Measurements from ENCODE around the gene ARHGAP1. TPM values are rescaled to one million over a fixed set of nuclear protein-coding genes. Genes with fewer than 3 reads are reported as not detected.

ARHGAP1 gene
- total and polyA plus RNA-seq, 2 of the 13 experiments (the other 11 are each of a cell fraction or from before 2014, with no cell fraction given), result 18.6 to 30.3 TPM

DNA sequence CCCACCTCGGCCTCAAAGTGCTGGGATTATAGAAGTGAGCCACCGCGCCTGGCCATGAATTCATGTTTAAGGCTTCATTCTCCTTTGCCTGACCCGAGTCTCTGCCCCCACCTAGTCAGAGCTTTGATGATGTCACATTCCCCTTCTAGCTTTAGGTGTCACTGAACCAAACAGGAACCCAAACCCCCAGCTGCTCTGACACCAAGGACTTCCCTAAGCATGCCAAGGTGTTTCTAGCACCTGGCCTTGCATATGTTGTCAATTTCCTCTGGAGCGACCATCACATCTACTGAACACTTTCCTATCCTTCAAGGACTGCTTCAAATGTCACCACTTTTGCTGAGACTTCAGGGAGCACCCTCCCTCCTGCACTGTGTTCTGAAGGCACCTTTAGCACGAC lies 20.9 kb upstream of the ARHGAP1 start:
- CTCF ChIA-PET (ENCODE audit: low intra/inter-chr PET ratio, low total read pairs), result no interaction called here
- TF ChIP-seq, protein P1, sequence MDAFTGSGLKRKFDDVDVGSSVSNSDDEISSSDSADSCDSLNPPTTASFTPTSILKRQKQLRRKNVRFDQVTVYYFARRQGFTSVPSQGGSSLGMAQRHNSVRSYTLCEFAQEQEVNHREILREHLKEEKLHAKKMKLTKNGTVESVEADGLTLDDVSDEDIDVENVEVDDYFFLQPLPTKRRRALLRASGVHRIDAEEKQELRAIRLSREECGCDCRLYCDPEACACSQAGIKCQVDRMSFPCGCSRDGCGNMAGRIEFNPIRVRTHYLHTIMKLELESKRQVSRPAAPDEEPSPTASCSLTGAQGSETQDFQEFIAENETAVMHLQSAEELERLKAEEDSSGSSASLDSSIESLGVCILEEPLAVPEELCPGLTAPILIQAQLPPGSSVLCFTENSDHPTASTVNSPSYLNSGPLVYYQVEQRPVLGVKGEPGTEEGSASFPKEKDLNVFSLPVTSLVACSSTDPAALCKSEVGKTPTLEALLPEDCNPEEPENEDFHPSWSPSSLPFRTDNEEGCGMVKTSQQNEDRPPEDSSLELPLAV (CRISPR knock-in tag; conservative IDR thresholded peaks at IDR 0.05; ENCODE audit: low read depth), result no peak
- peak; percentile 56; the same call in 1 of the 2 replicates for TF ChIP-seq RBFOX2 (IDR thresholded peaks at IDR 0.05; ENCODE audit: low read depth, low read length)
- TF ChIP-seq IRF2 (CRISPR knock-in tag; IDR thresholded peaks at IDR 0.05), result no peak; the same call in 1 of the 2 replicates
- TF ChIP-seq ZNF567 (CRISPR knock-in tag; IDR thresholded peaks at IDR 0.05; ENCODE audit: borderline replicate concordance), result no peak
- no peak for TF ChIP-seq ZNF552 (CRISPR knock-in tag; IDR thresholded peaks at IDR 0.05; ENCODE audit: borderline replicate concordance)
- 0 out of 2 replicates have a peak, but pooled peaks have one; percentile 31 for TF ChIP-seq POLR2G (IDR thresholded peaks at IDR 0.05; ENCODE audit: low read depth, low read length)
- TF ChIP-seq KLF16 (CRISPR knock-in tag; IDR thresholded peaks at IDR 0.05), result 0 out of 4 replicates have a peak, but pooled peaks of 1 of the 2 experiments have one; percentile 8
- TF ChIP-seq ZMYM2 (CRISPR knock-in tag; IDR thresholded peaks at IDR 0.05), result no peak
- TF ChIP-seq, protein P2, sequence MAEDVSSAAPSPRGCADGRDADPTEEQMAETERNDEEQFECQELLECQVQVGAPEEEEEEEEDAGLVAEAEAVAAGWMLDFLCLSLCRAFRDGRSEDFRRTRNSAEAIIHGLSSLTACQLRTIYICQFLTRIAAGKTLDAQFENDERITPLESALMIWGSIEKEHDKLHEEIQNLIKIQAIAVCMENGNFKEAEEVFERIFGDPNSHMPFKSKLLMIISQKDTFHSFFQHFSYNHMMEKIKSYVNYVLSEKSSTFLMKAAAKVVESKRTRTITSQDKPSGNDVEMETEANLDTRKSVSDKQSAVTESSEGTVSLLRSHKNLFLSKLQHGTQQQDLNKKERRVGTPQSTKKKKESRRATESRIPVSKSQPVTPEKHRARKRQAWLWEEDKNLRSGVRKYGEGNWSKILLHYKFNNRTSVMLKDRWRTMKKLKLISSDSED (CRISPR knock-in tag; IDR thresholded peaks at IDR 0.05), result no peak
- TF ChIP-seq, protein P3, sequence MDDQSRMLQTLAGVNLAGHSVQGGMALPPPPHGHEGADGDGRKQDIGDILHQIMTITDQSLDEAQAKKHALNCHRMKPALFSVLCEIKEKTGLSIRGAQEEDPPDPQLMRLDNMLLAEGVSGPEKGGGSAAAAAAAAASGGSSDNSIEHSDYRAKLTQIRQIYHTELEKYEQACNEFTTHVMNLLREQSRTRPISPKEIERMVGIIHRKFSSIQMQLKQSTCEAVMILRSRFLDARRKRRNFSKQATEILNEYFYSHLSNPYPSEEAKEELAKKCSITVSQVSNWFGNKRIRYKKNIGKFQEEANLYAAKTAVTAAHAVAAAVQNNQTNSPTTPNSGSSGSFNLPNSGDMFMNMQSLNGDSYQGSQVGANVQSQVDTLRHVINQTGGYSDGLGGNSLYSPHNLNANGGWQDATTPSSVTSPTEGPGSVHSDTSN (CRISPR knock-in tag; IDR thresholded peaks at IDR 0.05; ENCODE audit: borderline replicate concordance), result no peak
- TF ChIP-seq ZSCAN12 (CRISPR knock-in tag; IDR thresholded peaks at IDR 0.05), result no peak
- TF ChIP-seq, protein P4, sequence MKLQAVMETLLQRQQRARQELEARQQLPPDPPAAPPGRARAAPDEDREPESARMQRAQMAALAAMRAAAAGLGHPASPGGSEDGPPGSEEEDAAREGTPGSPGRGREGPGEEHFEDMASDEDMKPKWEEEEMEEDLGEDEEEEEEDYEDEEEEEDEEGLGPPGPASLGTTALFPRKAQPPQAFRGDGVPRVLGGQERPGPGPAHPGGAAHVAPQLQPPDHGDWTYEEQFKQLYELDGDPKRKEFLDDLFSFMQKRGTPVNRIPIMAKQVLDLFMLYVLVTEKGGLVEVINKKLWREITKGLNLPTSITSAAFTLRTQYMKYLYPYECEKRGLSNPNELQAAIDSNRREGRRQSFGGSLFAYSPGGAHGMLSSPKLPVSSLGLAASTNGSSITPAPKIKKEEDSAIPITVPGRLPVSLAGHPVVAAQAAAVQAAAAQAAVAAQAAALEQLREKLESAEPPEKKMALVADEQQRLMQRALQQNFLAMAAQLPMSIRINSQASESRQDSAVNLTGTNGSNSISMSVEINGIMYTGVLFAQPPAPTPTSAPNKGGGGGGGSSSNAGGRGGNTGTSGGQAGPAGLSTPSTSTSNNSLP (IDR thresholded peaks at IDR 0.05; ENCODE audit: low read depth, low read length), result no peak
- TF ChIP-seq, protein P5, sequence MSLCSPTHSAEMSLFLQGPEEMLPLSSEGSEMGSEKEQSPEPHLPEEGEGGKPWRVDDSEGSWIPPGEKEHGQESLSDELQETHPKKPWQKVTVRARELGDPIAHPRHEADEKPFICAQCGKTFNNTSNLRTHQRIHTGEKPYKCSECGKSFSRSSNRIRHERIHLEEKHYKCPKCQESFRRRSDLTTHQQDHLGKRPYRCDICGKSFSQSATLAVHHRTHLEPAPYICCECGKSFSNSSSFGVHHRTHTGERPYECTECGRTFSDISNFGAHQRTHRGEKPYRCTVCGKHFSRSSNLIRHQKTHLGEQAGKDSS (CRISPR knock-in tag; IDR thresholded peaks at IDR 0.05; ENCODE audit: borderline replicate concordance, low read depth), result 0 out of 2 replicates have a peak, but pooled peaks have one; percentile 50
- no peak for TF ChIP-seq ZNF569 (CRISPR knock-in tag; IDR thresholded peaks at IDR 0.05; ENCODE audit: borderline replicate concordance)
- no peak for TF ChIP-seq TCF7L2 (IDR thresholded peaks at IDR 0.05; ENCODE audit: low read depth, low read length)
- no peak for TF ChIP-seq KDM2A (CRISPR knock-in tag; IDR thresholded peaks at IDR 0.05; ENCODE audit: borderline replicate concordance, low read depth)
- TF ChIP-seq ZSCAN21 (CRISPR knock-in tag; IDR thresholded peaks at IDR 0.05; ENCODE audit: borderline replicate concordance), result no peak
- TF ChIP-seq ZNF746 (CRISPR knock-in tag; IDR thresholded peaks at IDR 0.05), result no peak

More for the DNA sequence above, 20.9 kb upstream of the ARHGAP1 start:
- ATAC-seq, result no peak
- 80% methylated on average over 6 of the region's 6 CpGs for WGBS (ENCODE audit: low lambda C conversion rate)
- Histone ChIP-seq H3K4me2 (ENCODE audit: low read depth, low read length) (peak overlapping the region; percentile 94), H3K79me2 (ENCODE audit: insufficient read depth, low read length) (peaks cover 64% of the 10 kb centered on the region), H3K27me3 (ENCODE audit: control insufficient read depth in 1 of 2, insufficient read depth in 2 of 2, low read length in 2 of 2) (no peaks in the 10 kb centered on the region; a peak in 1 of 5 replicates), H3K27ac (ENCODE audit: extremely low read length, insufficient read depth, low read length) (peak overlapping the region; percentile 25), H3K4me1 (ENCODE audit: insufficient read depth, low read length) (peaks cover 87% of the 10 kb centered on the region), H3K9me3 (ENCODE audit: low read length) (no peaks in the 10 kb centered on the region), H4K20me1 (ENCODE audit: insufficient read depth, low read length) (peaks cover 29% of the 10 kb centered on the region), H2AFZ (ENCODE audit: low read length) (no peak overlapping the region), H3K9ac (ENCODE audit: insufficient read depth, low read depth, low read length) (peak overlapping the region; percentile 26; the same call in 1 of the 2 replicates), H3K36me3 (replicated peaks in 1 of 2; ENCODE audit: control insufficient read depth in 1 of 2, insufficient read depth in 2 of 2, low read length in 2 of 2) (peaks cover 13 to 32% of the 10 kb centered on the region in 2 experiments), H3K4me3 (replicated peaks in 1 of 3; ENCODE audit: insufficient read depth in 1 of 3, low read depth in 2 of 3, low read length in 3 of 3) (peak overlapping the region in 2 of 3 experiments; percentile 27 to 92; a peak in 4 of 6 replicates)
- intact Hi-C loops (cut with micrococcal nuclease; ENCODE audit: unreplicated experiment) (no loop called here), in situ Hi-C loops (cut with HindIII; ENCODE audit: extremely low pct_ligation_motif_present, low pct_unique_long_range_greater_than_20kb) (no loop called here)
- BruUV-seq (replicated peaks), result no TSS peak
- FAIRE-seq, result no peak
- DNase-seq (ENCODE audit: low spot score), result no peak
- POLR2A ChIA-PET, result interaction anchor here (2.4 to 12.3 kb wide), 7 partner anchors 8 to 50 kb away, joined by 8 to 272 read pairs (median 38); partner anchors contain the start of genes ARHGAP1 and ZNF408

All from HepG2 (cell line).